ENCODE data around the gene SPRED3.

DNA sequence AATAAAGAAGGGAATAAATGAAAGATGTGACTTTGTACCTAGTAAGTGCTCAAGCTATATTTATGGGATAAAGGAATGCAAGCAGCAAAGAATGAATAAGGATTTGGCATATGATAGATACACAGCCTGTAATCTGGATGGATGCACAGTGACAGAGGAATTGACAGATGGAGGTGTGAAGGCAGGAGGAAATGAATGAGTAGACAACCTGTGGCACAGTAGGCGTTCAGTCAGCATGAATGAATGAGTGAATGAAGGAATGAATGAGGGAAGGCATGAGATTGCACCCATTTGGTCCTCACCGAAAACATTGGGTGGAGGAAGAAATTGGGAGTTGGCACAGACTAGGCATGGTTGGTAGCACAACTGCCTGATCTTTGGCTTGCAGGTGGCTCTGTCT, 18.9 kb upstream of the SPRED3 start:
- TF ChIP-seq, protein P1, sequence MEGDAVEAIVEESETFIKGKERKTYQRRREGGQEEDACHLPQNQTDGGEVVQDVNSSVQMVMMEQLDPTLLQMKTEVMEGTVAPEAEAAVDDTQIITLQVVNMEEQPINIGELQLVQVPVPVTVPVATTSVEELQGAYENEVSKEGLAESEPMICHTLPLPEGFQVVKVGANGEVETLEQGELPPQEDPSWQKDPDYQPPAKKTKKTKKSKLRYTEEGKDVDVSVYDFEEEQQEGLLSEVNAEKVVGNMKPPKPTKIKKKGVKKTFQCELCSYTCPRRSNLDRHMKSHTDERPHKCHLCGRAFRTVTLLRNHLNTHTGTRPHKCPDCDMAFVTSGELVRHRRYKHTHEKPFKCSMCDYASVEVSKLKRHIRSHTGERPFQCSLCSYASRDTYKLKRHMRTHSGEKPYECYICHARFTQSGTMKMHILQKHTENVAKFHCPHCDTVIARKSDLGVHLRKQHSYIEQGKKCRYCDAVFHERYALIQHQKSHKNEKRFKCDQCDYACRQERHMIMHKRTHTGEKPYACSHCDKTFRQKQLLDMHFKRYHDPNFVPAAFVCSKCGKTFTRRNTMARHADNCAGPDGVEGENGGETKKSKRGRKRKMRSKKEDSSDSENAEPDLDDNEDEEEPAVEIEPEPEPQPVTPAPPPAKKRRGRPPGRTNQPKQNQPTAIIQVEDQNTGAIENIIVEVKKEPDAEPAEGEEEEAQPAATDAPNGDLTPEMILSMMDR (conservative IDR thresholded peaks at IDR 0.05 in 1 of 2, IDR thresholded peaks at IDR 0.05 in 1 of 2; ENCODE audit: extremely low read depth in 1 of 2, insufficient read depth in 1 of 2, low read depth in 1 of 2, low read length in 2 of 2): no peak
- TF ChIP-seq EZH2 (IDR thresholded peaks at IDR 0.05; ENCODE audit: borderline replicate concordance, low read length): no peak

All from mammary epithelial cell (primary cell).